SK-N-SH treated with all-trans-retinoic acid at 6 μM for 48 hours (cell line): ENCODE measurements around the gene PAPPA.

ENCODE experiments used
- ATAC-seq: fragments of 200-7000 bp; cut with Tn5 transposase; 3 replicates; pipeline ENCODE4 v1.9.1; 2020; ENCODE audit warnings: mild to moderate bottlenecking, moderate library complexity
- ARNTL ChIP-seq: fragments of 450-650 bp; formaldehyde crosslinking; IDR thresholded peaks from 2 replicates; pipeline ENCODE4 v1.5.0; 2020; ENCODE audit warnings: low read depth, mild to moderate bottlenecking, moderate library complexity, borderline replicate concordance
- BACH2 ChIP-seq: fragments of 250-450 bp; sonication (Bioruptor Pico); IDR thresholded peaks from 2 replicates; pipeline ENCODE4 v1.9.0; 2021; ENCODE audit warnings: mild to moderate bottlenecking, borderline replicate concordance
- ESRRG ChIP-seq: fragments of 250-450 bp; sonication (Bioruptor Pico); IDR thresholded peaks from 2 replicates; pipeline ENCODE4 v1.6.1; 2021; ENCODE audit warnings: mild to moderate bottlenecking
- GLIS3 ChIP-seq: fragments of 250-450 bp; sonication (Bioruptor Pico); IDR thresholded peaks from 2 replicates; pipeline ENCODE4 v1.5.0; 2020; ENCODE audit warnings: mild to moderate bottlenecking, moderate library complexity
- ISL1 ChIP-seq: fragments of 250-450 bp; sonication (Bioruptor Pico); IDR thresholded peaks from 2 replicates; pipeline ENCODE4 v2.1.2; 2022; ENCODE audit warnings: mild to moderate bottlenecking, moderate library complexity
- OSR1 ChIP-seq: fragments of 250-450 bp; sonication (Bioruptor Pico); IDR thresholded peaks from 2 replicates; pipeline ENCODE4 v1.8.0; 2022; ENCODE audit warnings: moderate library complexity, mild to moderate bottlenecking, inconsistent platforms
- PPARA ChIP-seq: fragments of 250-450 bp; sonication (Bioruptor Pico); IDR thresholded peaks from 2 replicates; pipeline ENCODE4 v1.5.0; 2020; ENCODE audit warnings: mild to moderate bottlenecking, borderline replicate concordance
- RARB ChIP-seq: fragments of 250-450 bp; sonication (Bioruptor Pico); IDR thresholded peaks from 2 replicates; pipeline ENCODE4 v1.8.0; 2021; ENCODE audit warnings: mild to moderate bottlenecking, moderate library complexity
- SNAI2 ChIP-seq: fragments of 250-450 bp; sonication (Bioruptor Pico); IDR thresholded peaks from 2 replicates; pipeline ENCODE4 v1.5.0; 2020; ENCODE audit warnings: mild to moderate bottlenecking, moderate library complexity
- TCF4 ChIP-seq: fragments of 250-450 bp; sonication (Bioruptor Pico); IDR thresholded peaks from 2 replicates; pipeline ENCODE4 v1.8.0; 2021; ENCODE audit warnings: mild to moderate bottlenecking, moderate library complexity, borderline replicate concordance
- TOX ChIP-seq: fragments of 250-450 bp; sonication (Bioruptor Pico); IDR thresholded peaks from 2 replicates; pipeline ENCODE4 v1.8.0; 2021; ENCODE audit warnings: mild to moderate bottlenecking, moderate library complexity, borderline replicate concordance
- ZFP30 ChIP-seq: fragments of 450-650 bp; formaldehyde crosslinking; IDR thresholded peaks from 2 replicates; pipeline ENCODE4 v1.5.0; 2022; ENCODE audit warnings: mild to moderate bottlenecking, moderate library complexity
- ZNF70 ChIP-seq: fragments of 450-650 bp; formaldehyde crosslinking; IDR thresholded peaks from 2 replicates; pipeline ENCODE4 v1.5.0; 2020; ENCODE audit warnings: mild to moderate bottlenecking, moderate library complexity
- ZNF8 ChIP-seq: fragments of 450-650 bp; formaldehyde crosslinking; IDR thresholded peaks from 2 replicates; pipeline ENCODE4 v1.5.0; 2020; ENCODE audit warnings: mild to moderate bottlenecking, moderate library complexity
- TF ChIP-seq, protein P1 (sequence below): fragments of 250-450 bp; sonication (Bioruptor Pico); IDR thresholded peaks from 2 replicates; pipeline ENCODE4 v1.5.1; 2020; ENCODE audit warnings: low read depth, mild to moderate bottlenecking, moderate library complexity
- TF ChIP-seq, protein P2 (sequence below): fragments of 250-450 bp; sonication (Bioruptor Pico); IDR thresholded peaks from 2 replicates; pipeline ENCODE4 v1.5.1; 2021; ENCODE audit warnings: mild to moderate bottlenecking, moderate library complexity
- TF ChIP-seq, protein P3 (sequence below): fragments of 250-450 bp; sonication (Bioruptor Pico); IDR thresholded peaks from 2 replicates; pipeline ENCODE4 v1.8.0; 2020; ENCODE audit warnings: mild to moderate bottlenecking, moderate library complexity, borderline replicate concordance
- TF ChIP-seq, protein P4 (sequence below): fragments of 250-450 bp; sonication (Bioruptor Pico); IDR thresholded peaks from 2 replicates; pipeline ENCODE4 v1.5.0; 2020; ENCODE audit warnings: mild to moderate bottlenecking, moderate library complexity
- TF ChIP-seq, protein P5 (sequence below): fragments of 250-450 bp; sonication (Bioruptor Pico); IDR thresholded peaks from 2 replicates; pipeline ENCODE4 v1.8.0; 2021; ENCODE audit warnings: low read depth, mild to moderate bottlenecking, moderate library complexity, borderline replicate concordance

PAPPA gene

DNA sequence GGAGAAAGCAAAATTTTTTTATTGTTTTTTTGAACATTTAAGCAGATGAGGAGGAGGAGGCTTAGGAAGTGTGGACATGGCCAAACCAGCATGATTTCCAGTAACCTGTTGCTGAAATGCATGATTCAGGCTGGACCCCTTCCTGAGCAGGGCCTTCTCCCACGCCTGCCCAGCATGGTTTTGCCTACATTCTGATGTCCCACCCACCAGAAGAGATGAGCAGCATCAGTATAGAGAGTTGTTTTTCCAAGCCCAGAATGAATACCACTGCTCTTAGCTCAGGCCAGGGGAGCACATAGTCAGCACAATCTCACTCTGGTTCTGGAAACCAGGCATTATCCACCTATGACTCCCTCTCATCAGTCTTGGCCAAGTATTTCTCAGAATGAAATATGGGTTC lies 90.1 kb downstream of the PAPPA start:
- no peak for ATAC-seq
- TF ChIP-seq GLIS3 (no peak), ZNF8 (CRISPR knock-in tag) (no peak)
- TF ChIP-seq, protein P1, sequence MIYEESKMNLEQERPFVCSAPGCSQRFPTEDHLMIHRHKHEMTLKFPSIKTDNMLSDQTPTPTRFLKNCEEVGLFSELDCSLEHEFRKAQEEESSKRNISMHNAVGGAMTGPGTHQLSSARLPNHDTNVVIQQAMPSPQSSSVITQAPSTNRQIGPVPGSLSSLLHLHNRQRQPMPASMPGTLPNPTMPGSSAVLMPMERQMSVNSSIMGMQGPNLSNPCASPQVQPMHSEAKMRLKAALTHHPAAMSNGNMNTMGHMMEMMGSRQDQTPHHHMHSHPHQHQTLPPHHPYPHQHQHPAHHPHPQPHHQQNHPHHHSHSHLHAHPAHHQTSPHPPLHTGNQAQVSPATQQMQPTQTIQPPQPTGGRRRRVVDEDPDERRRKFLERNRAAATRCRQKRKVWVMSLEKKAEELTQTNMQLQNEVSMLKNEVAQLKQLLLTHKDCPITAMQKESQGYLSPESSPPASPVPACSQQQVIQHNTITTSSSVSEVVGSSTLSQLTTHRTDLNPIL, result no peak

DNA sequence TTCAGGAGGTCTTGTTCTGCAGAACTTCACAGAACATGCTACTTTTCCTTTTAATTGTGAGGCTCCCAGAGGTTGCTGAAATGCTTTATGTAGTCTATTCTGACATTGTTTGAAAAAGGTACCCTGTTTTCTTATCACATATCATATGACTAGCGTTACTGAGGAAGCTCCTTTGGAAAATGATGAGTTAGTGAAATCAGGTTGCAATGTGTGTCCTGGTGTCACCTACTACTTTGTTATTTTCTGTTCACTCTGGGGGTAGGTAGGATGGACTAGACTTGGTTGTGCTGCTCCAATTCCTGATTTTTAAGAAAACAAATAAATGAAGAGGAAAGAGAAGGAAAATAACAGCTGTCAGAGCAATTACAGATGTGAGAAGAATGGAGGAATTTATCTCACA lies 93.7 kb downstream of the PAPPA start:
- no peak for ATAC-seq
- TF ChIP-seq BACH2 (CRISPR knock-in tag), result no peak

DNA sequence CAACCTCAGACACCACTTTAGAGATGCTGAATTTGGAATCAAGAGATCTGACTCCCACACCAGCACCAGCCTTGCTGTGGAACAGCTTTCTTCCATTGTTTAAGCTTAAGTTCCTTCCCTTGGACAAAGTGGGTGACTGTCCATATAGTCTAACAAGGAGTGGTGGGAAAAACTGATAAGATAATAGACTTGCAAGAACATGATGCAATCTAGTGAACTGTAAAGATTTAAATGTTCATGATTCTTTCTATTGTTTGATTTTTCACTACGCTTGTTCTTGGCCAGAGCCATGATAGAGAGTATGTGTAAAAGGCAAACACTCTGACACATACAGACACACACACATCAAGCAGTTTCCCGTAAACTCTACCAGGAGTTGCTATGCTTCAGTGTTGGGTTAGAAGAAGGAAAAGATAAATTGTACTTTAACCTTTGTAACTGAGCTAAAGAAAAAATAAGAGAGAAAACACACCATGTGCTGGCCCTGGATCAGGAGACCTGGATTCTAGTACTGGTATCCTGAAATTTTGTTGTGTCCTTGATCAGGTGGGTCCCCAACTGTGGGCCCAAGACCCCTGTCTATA lies 94.3 kb downstream of the PAPPA start:
- ATAC-seq, result no peak
- TF ChIP-seq, protein P2, sequence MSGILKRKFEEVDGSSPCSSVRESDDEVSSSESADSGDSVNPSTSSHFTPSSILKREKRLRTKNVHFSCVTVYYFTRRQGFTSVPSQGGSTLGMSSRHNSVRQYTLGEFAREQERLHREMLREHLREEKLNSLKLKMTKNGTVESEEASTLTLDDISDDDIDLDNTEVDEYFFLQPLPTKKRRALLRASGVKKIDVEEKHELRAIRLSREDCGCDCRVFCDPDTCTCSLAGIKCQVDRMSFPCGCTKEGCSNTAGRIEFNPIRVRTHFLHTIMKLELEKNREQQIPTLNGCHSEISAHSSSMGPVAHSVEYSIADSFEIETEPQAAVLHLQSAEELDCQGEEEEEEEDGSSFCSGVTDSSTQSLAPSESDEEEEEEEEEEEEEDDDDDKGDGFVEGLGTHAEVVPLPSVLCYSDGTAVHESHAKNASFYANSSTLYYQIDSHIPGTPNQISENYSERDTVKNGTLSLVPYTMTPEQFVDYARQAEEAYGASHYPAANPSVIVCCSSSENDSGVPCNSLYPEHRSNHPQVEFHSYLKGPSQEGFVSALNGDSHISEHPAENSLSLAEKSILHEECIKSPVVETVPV, result no peak
- TF ChIP-seq ZFP30 (CRISPR knock-in tag), result no peak
- no peak for TF ChIP-seq ISL1 (CRISPR knock-in tag)
- TF ChIP-seq RARB, result no peak
- TF ChIP-seq ARNTL (CRISPR knock-in tag), result no peak
- no peak for TF ChIP-seq PPARA (CRISPR knock-in tag)
- TF ChIP-seq, protein P3, sequence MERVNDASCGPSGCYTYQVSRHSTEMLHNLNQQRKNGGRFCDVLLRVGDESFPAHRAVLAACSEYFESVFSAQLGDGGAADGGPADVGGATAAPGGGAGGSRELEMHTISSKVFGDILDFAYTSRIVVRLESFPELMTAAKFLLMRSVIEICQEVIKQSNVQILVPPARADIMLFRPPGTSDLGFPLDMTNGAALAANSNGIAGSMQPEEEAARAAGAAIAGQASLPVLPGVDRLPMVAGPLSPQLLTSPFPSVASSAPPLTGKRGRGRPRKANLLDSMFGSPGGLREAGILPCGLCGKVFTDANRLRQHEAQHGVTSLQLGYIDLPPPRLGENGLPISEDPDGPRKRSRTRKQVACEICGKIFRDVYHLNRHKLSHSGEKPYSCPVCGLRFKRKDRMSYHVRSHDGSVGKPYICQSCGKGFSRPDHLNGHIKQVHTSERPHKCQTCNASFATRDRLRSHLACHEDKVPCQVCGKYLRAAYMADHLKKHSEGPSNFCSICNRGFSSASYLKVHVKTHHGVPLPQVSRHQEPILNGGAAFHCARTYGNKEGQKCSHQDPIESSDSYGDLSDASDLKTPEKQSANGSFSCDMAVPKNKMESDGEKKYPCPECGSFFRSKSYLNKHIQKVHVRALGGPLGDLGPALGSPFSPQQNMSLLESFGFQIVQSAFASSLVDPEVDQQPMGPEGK, result no peak
- TF ChIP-seq ZNF70 (CRISPR knock-in tag), result no peak
- TF ChIP-seq, protein P4, sequence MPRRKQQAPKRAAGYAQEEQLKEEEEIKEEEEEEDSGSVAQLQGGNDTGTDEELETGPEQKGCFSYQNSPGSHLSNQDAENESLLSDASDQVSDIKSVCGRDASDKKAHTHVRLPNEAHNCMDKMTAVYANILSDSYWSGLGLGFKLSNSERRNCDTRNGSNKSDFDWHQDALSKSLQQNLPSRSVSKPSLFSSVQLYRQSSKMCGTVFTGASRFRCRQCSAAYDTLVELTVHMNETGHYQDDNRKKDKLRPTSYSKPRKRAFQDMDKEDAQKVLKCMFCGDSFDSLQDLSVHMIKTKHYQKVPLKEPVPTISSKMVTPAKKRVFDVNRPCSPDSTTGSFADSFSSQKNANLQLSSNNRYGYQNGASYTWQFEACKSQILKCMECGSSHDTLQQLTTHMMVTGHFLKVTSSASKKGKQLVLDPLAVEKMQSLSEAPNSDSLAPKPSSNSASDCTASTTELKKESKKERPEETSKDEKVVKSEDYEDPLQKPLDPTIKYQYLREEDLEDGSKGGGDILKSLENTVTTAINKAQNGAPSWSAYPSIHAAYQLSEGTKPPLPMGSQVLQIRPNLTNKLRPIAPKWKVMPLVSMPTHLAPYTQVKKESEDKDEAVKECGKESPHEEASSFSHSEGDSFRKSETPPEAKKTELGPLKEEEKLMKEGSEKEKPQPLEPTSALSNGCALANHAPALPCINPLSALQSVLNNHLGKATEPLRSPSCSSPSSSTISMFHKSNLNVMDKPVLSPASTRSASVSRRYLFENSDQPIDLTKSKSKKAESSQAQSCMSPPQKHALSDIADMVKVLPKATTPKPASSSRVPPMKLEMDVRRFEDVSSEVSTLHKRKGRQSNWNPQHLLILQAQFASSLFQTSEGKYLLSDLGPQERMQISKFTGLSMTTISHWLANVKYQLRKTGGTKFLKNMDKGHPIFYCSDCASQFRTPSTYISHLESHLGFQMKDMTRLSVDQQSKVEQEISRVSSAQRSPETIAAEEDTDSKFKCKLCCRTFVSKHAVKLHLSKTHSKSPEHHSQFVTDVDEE, result no peak
- no peak for TF ChIP-seq SNAI2 (CRISPR knock-in tag)
- no peak for TF ChIP-seq ZNF8 (CRISPR knock-in tag)
- TF ChIP-seq TCF4 (CRISPR knock-in tag), result no peak
- TF ChIP-seq ESRRG (CRISPR knock-in tag), result no peak
- no peak for TF ChIP-seq OSR1 (CRISPR knock-in tag)
- no peak for TF ChIP-seq GLIS3
- TF ChIP-seq, protein P5, sequence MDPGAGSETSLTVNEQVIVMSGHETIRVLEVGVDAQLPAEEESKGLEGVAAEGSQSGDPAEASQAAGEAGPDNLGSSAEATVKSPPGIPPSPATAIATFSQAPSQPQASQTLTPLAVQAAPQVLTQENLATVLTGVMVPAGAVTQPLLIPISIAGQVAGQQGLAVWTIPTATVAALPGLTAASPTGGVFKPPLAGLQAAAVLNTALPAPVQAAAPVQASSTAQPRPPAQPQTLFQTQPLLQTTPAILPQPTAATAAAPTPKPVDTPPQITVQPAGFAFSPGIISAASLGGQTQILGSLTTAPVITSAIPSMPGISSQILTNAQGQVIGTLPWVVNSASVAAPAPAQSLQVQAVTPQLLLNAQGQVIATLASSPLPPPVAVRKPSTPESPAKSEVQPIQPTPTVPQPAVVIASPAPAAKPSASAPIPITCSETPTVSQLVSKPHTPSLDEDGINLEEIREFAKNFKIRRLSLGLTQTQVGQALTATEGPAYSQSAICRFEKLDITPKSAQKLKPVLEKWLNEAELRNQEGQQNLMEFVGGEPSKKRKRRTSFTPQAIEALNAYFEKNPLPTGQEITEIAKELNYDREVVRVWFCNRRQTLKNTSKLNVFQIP, result no peak

DNA sequence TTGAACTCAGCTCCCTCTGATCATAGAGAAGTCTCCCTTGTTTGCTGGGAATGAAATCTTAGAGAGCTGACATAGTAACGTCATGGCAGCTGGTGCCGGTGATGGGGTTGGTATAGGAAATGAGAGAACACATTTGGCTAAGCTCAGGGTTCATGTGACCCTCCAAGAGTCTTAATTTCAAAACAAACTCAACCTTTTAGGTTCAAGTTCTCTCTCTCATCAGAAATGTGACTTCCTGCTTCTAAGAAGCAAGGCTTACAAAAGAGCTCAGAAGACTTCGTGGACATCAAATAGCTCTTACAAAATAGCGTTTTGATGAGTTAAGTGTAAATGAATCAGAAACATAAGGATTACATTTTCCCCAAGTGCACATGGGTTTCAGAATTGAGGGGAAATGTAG lies 97.3 kb downstream of the PAPPA start:
- TF ChIP-seq, protein P3, result no peak
- TF ChIP-seq RARB (no peak), BACH2 (CRISPR knock-in tag) (no peak), TOX (CRISPR knock-in tag) (no peak), PPARA (CRISPR knock-in tag) (no peak), ZNF70 (CRISPR knock-in tag) (no peak), ZNF8 (CRISPR knock-in tag) (no peak)
- TF ChIP-seq, protein P2, result no peak
- TF ChIP-seq, protein P1, result no peak
- TF ChIP-seq, protein P5, result no peak
- no peak for ATAC-seq
